ENCODE data around the gene SAMMSON.

Gene SAMMSON

DNA sequence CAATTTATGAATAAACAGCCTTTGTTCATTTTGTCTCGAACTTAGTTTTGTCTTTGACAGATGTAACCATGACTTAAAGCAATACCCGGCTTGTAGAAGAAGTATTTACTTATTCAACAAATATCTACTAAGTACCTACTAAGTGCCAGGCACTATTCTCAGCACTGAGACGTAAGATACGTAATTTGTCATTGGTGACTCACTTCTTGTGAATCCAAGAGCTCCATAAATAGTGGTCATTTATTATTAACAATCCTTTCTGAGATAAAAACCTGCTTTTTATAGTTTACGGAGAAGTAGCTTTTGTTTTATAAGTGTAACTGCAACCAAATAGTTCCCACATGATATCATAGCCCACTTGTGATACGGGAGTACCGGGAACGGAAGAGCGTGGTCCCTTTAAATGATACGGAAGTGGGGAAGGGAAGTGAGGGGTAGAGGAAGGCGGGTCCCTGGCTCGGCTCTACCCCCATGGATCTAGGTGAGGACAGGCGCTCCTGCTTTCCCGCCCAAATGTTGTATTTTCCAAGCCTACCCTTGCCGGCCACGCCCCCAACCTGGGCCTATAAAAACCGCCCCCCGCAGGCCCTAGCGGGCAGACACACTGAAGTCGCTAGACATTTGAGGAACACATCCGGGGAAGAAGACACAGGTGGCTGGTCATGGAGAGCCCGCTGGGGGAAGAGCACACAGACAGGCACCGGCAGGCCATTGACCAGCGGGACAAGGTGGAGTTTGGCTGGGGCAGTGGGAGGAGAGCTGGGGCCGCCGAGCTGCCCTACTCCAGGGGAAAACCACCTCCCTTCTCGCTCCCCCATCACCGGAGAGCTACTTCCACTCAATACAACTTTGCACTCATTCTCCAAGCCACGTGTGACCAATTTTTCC lies at the start of gene SAMMSON:
SAMMSON (plus strand) TSS at position 594 of the 888 bp plus-strand sequence.
- DNase-seq, result no peak

DNA sequence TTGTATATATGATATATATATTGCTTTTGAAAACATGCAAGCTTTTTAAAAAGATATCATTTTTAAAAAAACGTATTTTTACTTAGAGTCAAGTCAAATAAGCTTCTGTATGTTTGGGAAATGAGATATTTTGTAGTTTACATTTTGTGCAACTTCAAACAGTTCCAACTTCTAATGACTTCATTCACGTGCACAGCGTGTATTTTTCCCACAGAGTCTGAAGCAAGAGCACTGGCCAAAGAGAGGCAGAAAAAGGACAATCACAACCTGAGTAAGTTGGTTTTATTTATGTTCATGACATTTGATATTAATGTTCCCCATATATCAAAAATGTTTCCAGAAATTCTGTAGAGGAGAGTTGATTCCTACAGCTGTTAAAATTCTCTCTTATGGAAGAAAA lies 47.9 kb upstream of the SAMMSON start:
- DNase-seq, result no peak

DNA sequence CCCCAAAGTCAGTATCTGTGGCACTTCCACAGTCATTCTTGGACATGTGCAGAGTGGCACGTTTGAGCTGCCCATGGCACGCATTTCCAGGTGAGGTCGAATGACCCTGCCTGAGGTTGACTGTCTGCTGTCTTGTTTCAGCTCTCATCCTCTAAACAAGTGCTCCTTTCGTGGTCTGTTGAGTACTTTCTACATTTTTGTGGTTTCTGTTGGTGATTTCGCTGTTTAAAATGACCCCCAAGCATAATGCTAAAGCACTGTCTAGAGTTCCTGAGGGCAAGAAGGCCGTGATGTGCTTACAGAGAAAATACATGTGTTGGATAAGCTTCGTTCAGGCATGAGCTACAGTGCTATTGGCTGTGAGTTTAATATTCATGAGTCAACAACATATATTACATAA lies 40.0 kb upstream of the SAMMSON start:
- no peak for DNase-seq

DNA sequence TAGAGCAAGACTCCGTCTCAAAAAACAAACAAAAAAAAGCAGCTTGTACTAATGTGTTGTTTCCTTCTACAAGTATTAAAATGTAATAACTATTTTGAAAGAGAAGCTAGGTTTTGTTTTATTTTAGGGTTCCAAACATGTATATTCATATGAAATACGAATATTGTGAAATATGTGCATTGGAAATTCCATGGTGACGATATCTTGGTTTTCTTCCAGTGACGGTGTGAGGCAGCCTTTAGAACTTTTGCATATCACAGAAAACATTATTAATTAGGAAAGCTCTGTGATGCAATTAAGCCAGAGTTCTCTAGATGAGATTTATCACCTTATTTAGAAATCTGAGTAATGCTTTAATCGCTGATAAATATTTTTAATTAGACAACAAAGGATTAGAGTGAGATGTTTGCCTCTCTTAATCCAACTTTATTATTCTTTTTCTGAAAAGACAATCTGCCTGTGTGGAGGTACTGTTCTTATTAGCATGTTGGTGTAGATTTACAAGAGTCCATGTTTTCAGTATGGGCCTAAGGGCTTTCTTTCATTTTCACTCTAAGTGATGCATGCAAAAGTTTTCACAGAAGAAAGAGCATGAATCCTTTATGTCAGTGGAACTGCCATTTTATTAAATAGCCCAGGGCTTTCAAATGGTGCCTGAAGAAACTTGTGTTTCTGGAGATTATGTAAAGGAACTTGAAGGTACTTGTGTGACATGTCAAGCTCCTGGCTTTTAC lies 37.7 kb upstream of the SAMMSON start:
- DNase-seq, result no peak

DNA sequence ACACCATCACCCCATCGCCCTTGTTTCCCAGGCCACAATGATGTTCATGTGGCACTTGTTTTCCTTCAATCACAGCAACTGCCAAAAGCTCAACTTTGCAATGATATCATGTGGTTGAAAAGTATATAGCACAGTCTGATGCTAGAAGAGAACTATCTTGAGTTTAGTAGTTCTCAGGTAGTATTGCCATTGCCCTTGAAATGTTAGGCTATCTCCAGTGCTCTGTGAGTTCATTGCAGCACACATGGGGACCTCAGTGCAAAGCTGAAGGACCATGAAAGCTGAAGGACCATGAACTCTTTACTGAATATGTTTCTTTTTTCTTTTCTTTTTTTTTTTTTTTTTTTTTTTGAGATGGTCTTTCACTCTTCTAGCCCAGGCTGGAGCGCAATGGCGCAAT lies 35.9 kb upstream of the SAMMSON start:
- no peak for DNase-seq

DNA sequence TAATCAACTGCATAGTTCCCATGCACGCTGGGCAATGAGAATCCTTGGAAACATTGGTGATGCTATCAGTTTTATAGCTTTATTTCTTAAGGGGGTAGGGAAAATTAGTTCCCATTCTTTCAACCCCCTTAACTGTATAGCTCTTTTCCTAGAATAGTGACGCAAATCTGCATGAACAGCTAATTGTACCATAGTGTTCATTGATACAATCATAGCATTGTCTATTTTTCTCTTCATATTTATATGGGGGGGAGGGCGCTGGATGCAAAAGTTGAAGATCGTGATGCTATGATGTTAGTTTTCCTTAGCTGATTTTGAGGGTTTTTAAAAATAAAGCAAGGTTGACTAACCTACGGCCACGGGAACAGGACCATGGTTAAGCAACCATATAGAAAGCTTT lies 32.4 kb upstream of the SAMMSON start:
- no peak for DNase-seq

DNA sequence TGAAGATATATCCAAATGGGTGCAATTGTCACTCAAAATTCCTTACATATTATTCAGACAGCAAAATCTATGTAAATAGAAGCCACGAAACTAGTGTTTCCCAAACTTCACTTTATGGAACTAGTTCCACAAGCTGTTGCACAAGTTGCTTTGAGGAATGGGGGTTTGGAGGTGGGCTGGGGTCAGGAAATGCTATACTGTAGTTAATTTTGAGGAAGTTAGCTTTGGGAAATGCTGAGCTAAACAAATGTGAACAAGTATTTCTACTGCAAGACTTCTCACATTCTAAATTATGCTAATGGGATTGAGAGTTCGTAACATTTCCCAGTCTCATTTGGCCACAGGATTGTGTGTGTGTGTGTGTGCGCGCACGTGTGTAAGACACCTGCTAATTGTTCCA lies 28.7 kb upstream of the SAMMSON start:
- DNase-seq, result no peak

DNA sequence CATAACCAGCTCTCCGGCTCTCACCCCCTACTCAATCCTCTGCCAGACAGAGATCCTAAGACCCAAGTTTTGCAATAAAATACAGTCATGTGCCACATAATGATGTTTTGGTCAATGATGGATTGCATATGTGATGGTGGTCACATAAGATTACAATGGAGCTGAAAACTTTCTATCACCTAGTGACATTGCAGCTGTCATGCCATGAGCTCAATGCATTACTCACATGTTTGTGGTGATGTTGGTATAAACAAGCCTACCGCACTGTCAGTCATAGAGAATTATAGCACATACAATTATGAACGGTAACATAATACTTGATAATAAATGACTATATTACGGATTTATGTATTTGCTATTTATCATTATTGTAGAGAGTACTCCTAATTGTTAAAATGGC lies 26.9 kb upstream of the SAMMSON start:
- no peak for DNase-seq

DNA sequence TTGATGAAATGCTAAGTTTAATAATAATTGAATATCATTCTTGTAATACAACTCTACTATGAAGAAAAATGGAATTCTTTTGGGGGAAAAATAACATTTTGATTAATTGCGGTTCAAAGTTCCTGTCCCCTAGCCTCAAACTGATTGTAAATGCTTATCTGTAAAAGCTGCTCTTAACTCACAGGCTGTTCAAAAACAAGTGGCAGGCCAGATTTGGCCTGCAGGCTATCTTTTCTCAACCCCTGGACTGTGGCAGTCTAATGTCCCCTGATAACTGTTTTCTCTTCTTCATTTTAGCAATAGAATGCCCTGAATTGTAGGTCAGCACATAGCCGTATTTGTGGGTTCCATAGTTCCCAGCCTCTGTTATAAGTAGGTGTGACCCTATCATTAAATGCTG lies 23.5 kb upstream of the SAMMSON start:
- DNase-seq, result no peak

DNA sequence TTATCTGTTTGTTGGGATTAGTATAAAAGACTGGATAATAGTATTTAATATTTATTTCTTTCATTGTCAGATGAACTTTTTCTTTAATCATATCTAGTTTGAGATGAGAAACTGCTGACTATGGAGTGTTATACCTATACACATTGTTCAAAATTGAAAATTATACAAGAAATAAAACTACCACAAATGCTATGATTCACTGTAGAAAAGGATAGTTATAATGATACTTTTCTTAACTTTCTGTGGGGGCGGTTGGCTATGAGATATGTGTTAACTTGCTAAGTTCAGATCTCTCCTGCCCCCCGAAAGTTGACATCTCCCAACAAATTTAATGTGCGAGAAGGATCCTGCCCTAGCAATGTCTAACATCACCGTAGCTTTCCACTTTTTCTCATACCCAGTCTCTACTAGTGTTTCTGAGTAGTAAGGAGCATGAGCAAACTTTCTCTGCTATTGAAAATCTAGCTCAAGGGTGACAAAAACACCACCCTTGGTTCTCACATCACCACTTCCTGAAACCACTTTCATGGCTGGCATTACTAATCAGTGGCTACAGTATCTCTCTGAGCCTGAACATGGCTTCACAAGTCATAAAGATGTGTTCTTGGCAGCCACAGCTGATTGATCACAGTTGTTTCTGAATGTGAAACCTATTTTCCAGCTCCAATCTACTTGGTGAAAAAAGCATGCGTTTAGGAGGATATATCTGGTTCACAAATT lies 15.8 kb upstream of the SAMMSON start:
- DNase-seq, result no peak

DNA sequence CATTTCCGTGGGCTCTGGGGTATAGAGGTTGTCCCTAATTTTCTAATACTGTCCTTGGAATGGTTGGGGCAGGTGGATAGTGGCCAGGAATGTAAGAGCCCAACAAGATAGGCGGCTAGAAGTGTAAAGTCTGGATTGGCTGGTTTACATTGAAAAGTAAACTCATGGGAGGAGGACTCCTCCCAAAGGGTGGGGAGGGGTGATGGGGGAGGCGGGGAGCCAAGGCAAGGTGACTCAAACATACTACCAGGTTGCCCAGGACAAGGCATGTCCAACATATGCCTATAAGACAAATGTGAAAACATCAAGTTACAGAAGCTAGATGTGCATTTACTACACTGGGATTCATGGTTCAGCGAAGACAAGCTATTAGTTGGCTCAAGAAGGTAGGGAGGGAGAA lies 14.3 kb upstream of the SAMMSON start:
- no peak for DNase-seq

DNA sequence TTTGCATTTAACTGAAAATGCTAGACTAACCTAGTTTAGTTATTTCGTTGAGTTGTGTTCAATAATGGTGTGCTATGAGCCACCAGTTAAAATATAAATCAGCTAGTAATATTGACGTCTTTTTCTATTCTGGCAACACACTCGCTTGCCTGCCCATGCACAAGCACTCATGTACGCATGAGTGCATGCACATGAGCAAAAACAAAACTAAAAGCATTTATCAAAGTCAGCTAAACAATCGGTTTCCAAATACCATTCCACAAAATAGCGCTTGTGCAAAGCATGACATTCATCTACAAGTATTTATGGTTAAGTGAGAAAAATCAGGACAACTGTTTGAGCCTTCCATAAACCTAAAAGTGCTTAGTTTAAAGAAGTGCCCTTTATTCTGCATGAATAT lies 13.1 kb upstream of the SAMMSON start:
- no peak for DNase-seq

DNA sequence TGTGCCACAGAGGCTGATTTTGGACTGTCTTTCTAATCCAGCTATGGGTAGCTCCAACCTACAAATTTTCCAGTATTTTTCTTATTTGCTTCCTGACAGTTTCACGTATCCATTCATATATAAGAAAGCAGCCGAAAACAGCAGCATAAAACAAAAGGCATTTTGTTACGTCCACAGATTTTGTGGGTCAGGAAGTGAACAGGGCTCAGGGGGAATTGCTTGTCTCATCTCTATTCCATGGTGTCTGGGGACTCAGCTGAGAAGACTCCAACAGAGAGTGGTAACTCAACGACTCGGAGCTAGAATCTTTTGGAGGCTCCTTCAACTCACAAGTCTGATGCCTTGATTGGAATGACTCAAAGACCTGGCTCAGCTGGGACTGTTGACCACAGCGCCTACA lies 11.7 kb upstream of the SAMMSON start:
- no peak for DNase-seq

DNA sequence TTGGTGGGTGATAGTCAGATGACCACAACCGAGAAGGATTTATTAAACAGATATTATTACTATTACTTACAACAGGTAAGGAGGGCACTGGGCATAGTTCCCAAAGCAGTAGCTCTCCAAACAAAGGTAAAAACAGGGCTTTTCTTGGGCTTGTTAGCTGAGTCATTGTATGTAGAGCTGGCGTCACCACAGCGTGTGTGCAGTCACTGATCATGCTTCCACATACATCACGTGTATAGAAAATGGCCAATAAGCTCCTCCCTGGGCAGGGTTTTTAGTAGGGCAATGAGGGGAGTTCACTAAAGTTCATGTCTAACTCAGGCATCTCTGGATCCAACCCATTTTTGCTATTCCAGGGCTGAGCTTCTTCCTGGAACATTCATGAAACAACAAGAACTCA lies 5.8 kb upstream of the SAMMSON start:
- DNase-seq, result no peak

DNA sequence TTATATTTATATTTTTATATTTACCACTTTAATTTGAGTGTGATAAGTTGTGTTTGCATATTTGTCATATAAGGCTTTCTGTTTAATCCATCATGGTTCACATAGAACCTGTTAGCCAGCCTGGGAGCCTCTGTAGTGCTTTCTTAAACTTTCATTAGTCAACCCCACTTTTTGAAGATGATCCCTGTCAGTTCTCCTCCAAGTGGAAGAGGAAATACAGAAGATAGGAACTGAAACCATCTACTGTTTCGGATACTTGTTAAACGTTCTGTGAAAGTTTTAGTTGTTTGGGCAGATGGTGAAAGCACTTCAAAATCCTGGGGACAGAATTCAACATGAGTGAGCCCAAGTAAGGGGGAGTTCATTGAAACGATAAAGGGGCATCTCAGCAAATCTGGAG lies 4.6 kb upstream of the SAMMSON start:
- DNase-seq, result no peak

DNA sequence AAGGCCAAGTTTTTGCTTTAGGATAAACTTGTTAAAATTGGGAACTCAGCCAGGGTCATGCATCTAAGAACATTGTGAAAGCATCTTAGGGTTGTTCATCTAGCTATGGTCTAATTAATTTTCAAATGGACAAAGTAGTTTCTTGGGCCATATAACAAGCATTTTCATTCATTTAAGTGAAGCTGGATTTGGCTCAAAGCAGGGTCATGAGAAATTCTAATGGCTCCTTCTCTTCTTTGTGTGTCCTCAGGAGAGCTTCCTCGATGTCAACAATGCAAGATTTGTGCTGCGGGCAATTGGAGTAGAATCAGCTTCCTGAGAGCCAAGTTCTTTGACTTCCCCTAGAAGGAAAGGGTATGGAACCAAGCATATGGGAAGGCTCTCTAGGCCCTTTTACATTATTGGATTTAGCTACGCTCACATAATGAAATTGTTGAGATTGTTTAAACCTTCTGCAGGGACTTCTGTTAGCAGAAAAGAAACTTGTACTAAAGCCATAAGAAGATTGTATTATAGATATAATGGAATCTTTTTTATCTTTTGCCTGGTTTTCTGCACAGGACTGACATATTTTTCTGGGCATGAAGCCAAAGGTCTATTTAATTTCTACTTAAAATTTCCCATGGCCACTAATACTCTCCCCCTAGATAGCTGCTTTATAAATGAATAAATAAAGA lies 1.8 kb upstream of the SAMMSON start:
- DNase-seq, result no peak

DNA sequence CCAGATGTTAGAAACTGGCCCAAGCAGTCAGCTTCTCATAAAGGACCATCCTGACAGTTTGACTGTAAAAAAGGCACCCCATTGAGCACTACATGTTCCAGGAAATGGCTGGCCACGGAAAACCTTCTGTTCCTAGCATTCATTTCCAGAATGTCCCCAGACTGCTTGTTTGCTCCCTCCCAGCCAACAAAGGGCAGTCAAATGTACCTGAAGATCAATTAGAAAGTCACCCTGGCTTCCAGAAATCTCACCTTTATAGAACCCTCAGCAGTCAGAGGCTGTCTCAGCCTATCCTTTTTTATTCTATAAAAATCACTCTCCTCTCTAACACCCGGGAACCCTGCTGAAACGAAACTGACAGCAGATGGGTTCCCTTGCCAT lies 784 bp upstream of the SAMMSON start:
- DNase-seq, result no peak

DNA sequence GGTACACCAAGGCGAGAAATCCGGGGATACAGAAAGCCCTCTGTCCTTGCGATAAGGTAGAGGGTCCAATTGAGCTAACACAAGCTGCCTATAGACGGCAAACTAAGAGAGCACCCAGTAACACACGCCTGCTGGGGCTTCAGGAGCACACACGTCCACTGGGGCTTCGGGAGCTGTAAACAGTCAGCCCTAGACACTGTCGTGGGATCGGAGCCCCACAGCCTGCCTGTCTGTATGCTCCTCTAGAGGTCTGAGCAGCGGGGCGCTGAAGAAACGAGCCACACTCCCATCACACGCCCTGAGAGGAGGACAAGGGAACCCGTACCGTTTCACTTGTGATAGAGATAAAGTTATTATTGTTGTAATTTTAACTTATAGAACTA lies 486 bp downstream of the SAMMSON start:
- no peak for DNase-seq

DNA sequence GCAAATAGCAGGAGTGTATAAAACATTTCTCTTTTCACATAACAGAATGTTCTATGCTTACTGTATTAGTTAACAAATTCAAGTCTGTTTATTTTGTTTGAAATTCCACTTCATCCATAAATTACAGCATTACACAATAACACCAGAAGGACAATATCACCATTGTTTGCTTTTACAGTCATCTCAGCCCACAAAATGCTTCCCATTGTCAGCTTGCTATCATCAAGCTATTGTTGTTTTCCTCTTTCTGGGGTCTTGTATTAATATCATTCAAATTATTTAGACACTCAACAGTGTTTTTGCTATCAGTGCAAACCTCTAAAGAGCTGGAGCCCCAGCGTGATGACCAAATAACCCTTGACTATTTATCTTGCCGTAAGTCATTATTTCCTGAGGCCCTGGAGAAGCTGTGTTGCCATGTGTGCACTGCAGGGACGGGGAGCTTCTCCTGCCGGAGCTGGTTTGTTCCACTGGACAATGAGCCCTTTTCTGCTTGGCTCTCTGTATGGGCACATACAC lies 1.1 kb downstream of the SAMMSON start:
- DNase-seq, result no peak

DNA sequence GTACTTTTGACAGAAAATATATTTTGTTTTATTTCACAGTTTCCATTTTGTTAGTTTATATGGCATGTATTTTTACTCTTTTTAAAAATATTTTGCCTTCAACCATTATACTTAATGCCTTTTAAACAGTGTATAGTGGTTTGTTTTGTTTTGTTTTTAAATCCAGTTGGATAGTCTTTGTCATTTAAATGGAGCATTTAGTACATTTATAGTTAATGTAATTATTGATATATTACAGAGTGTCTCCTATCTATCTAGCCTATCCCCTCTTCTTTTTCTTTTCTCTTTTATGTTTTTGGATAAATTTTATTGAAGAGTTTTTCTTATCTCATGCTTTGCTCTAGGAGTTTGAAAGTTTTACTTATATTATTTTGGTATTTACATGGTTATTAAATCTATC lies 3.6 kb downstream of the SAMMSON start:
- no peak for DNase-seq

DNA sequence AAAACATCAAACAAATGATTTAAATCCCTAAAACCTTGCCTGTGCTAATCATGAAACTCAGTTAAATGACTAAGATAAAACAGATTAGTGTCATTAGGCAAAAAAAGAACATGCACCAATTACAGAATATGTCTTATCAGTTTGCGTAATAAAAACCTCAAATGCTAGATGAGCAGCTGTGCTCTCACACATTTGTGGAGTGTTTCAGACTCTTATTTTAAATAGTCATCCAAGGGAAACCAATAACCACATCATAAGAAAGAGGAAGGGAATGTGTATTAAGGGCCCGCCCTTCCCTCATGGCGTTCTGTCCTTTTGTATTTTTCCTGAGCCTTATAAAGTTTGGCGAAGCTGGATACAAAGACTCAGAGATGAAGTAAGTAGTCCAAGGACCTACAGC lies 6.6 kb downstream of the SAMMSON start:
- DNase-seq, result no peak

DNA sequence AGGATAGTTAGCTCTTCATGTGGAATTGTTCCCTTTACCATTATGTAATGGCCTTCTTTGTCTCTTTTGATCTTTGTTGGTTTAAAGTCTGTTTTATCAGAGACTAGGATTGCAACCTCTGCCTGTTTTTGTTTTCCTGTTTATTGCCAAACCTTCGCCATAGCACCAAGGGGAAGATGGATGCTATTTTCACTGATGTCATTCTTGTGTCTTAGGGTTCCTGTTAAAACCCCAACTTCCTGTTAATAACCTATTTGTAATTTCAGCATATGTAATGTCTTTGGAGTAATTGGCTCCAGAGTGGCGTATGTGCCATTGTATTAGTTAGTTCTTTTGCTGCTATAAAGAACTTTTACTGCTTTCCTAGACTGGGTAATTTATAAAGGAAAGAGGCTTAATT lies 10.8 kb downstream of the SAMMSON start:
- DNase-seq, result no peak

DNA sequence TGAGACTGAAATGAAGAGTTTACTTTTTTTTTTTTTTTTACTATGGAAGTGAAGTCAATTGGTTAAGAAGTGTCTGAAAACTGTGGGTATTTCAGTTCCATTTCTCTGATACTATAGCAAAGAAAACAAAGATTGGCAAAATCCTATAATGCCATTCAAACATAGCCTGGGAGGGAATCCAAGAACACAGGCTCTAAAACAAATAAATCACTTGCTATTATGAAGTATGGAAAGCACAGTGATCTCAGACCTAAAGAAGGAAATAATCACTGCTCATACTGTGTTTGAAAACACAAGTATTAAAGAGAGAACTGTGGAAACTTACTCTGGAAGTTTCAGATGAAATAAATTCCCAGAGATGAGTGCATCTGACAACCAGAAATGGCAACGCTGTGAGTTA lies 12.0 kb downstream of the SAMMSON start:
- DNase-seq, result no peak

All from CD4-positive, alpha-beta T cell treated with Interleukin-15 for 1 hour (primary cell).